Measurements from ENCODE around the gene STK38. TPM values are rescaled to one million over a fixed set of nuclear protein-coding genes. Genes with fewer than 3 reads are reported as not detected.

The STK38 gene
- total RNA-seq, 1 experiment from 2014 or later, result 24.2 TPM

- no TSS peak for BruUV-seq (replicated peaks)
- Histone ChIP-seq H3K4me3 (ENCODE audit: low read depth, low read length, poor library complexity, severe bottlenecking) (no peak overlapping the region), H3K36me3 (ENCODE audit: insufficient read depth, low read length, poor library complexity, severe bottlenecking) (no peaks in the 10 kb centered on the region), H3K4me1 (ENCODE audit: insufficient read depth, low read length, poor library complexity, severe bottlenecking) (peaks cover 5% of the 10 kb centered on the region), H3K27me3 (replicated peaks; ENCODE audit: insufficient read depth, low read depth, low read length, poor library complexity) (no peaks in the 10 kb centered on the region), H3K9me3 (ENCODE audit: low read depth, low read length, poor library complexity, severe bottlenecking) (no peaks in the 10 kb centered on the region), H3K27ac (ENCODE audit: low read depth, low read length, poor library complexity, severe bottlenecking) (no peak overlapping the region)
- ChIA-PET CTCF (no interaction called here), POLR2A (ENCODE audit: low non-redundant PET) (no interaction called here)
- intact Hi-C loops (cut with micrococcal nuclease; ENCODE audit: unreplicated experiment), result loop anchor here (10.0 kb wide), 1 partner anchor 104 kb away; the partner anchor contains the start of genes KCTD20 and PXT1
- TF ChIP-seq CTCF (conservative IDR thresholded peaks at IDR 0.05; ENCODE audit: low read depth, low read length), result no peak
- TF ChIP-seq EZH2 (IDR thresholded peaks at IDR 0.05; ENCODE audit: borderline replicate concordance, low read depth, low read length, poor library complexity, severe bottlenecking), result no peak
- DNase-seq (ENCODE audit: low spot score), result no peak
These were observed 1.1 kb upstream of the STK38 start for GRCh38 chr6:36548401-36548743.

- BruUV-seq (replicated peaks), result no TSS peak
- no peaks in the 10 kb centered on the region for H3K9me3 ChIP-seq (ENCODE audit: low read depth, low read length, poor library complexity, severe bottlenecking)
- H3K4me1 ChIP-seq (ENCODE audit: insufficient read depth, low read length, poor library complexity, severe bottlenecking), result peaks cover 5% of the 10 kb centered on the region
- H3K27me3 ChIP-seq (replicated peaks; ENCODE audit: insufficient read depth, low read depth, low read length, poor library complexity), result no peaks in the 10 kb centered on the region
- peak overlapping the region; percentile 92 for H3K4me3 ChIP-seq (ENCODE audit: low read depth, low read length, poor library complexity, severe bottlenecking)
- H3K27ac ChIP-seq (ENCODE audit: low read depth, low read length, poor library complexity, severe bottlenecking), result no peak overlapping the region
- DNase-seq (ENCODE audit: low spot score), result no peak
- no peaks in the 10 kb centered on the region for H3K36me3 ChIP-seq (ENCODE audit: insufficient read depth, low read length, poor library complexity, severe bottlenecking)
- TF ChIP-seq CTCF (conservative IDR thresholded peaks at IDR 0.05; ENCODE audit: low read depth, low read length), result no peak
- TF ChIP-seq EZH2 (IDR thresholded peaks at IDR 0.05; ENCODE audit: borderline replicate concordance, low read depth, low read length, poor library complexity, severe bottlenecking), result no peak
- POLR2A ChIA-PET (ENCODE audit: low non-redundant PET), result no interaction called here
- CTCF ChIA-PET, result no interaction called here
- intact Hi-C loops (cut with micrococcal nuclease; ENCODE audit: unreplicated experiment), result loop anchor here (10.0 kb wide), 1 partner anchor 103 kb away; the partner anchor contains the start of genes KCTD20 and PXT1
These were observed 544 bp upstream of the STK38 start for GRCh38 chr6:36547646-36548400.

GRCh38 chr6:36546308-36546919 lies 865 bp downstream of the STK38 start:
- Histone ChIP-seq H3K4me1 (ENCODE audit: insufficient read depth, low read length, poor library complexity, severe bottlenecking) (peaks cover 5% of the 10 kb centered on the region), H3K4me3 (ENCODE audit: low read depth, low read length, poor library complexity, severe bottlenecking) (peak overlapping the region; percentile 92), H3K36me3 (ENCODE audit: insufficient read depth, low read length, poor library complexity, severe bottlenecking) (no peaks in the 10 kb centered on the region), H3K27ac (ENCODE audit: low read depth, low read length, poor library complexity, severe bottlenecking) (peak overlapping the region; percentile 95), H3K27me3 (replicated peaks; ENCODE audit: insufficient read depth, low read depth, low read length, poor library complexity) (no peaks in the 10 kb centered on the region), H3K9me3 (ENCODE audit: low read depth, low read length, poor library complexity, severe bottlenecking) (no peaks in the 10 kb centered on the region)
- TSS peak; percentile 57 for BruUV-seq (replicated peaks)
- DNase-seq (ENCODE audit: low spot score), result peak; percentile 15
- no peak for TF ChIP-seq CTCF (conservative IDR thresholded peaks at IDR 0.05; ENCODE audit: low read depth, low read length)
- TF ChIP-seq EZH2 (IDR thresholded peaks at IDR 0.05; ENCODE audit: borderline replicate concordance, low read depth, low read length, poor library complexity, severe bottlenecking), result no peak
- intact Hi-C loops (cut with micrococcal nuclease; ENCODE audit: unreplicated experiment), result loop anchor here (10.0 kb wide), 1 partner anchor 102 kb away; the partner anchor contains the start of genes KCTD20 and PXT1
- ChIA-PET CTCF (no interaction called here), POLR2A (ENCODE audit: low non-redundant PET) (no interaction called here)

All from A673 (cell line).